Right lobe of liver (tissue), 4 donors: ENCODE measurements around the gene EDEM3.

Experiments
- POLR2A ChIP-seq: fragments of 450-650 bp; IDR thresholded peaks from one replicate; pipeline ENCODE4 v1.6.1; 2017; ENCODE audit warnings: antibody characterized with exemption, mild to moderate bottlenecking
- TF ChIP-seq, protein P1 (sequence below), 4 donors: fragments of 200-600 bp in 3 of 4; fragments of 450-650 bp in 1 of 4; IDR thresholded peaks; one replicate each; pipeline versions ENCODE4 v1.5.1 to v1.8.0; 2016 to 2022; ENCODE audit warnings: antibody characterized with exemption in 4 of 4, mild to moderate bottlenecking in 2 of 4
- donor health status: DM: no; HTN: no; CAD: no.
- donor health status: DM: no; HTN: no; CAD: no.
- donor health status: DM: no; HTN: yes; CAD: no.

DNA sequence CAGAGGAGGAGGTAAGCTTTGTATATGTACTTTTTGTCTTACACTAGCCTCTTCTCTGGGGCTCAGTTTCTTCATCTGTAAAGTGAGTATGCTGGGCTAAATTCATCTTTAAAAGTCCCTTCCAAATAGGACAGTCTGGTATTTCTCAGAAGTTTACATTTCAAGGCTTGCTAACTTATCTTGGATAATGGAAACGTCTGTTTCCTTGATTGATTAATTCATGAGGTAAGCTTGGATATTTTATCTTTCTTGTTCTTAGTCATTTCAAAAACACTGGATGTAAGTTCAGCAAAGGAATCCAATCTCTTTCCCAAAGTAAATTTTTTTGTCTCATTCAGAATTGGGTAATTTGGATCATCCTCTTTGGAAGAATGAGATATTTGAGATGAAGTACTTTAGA, 111.0 kb downstream of the EDEM3 start:
- TF ChIP-seq, protein P1, sequence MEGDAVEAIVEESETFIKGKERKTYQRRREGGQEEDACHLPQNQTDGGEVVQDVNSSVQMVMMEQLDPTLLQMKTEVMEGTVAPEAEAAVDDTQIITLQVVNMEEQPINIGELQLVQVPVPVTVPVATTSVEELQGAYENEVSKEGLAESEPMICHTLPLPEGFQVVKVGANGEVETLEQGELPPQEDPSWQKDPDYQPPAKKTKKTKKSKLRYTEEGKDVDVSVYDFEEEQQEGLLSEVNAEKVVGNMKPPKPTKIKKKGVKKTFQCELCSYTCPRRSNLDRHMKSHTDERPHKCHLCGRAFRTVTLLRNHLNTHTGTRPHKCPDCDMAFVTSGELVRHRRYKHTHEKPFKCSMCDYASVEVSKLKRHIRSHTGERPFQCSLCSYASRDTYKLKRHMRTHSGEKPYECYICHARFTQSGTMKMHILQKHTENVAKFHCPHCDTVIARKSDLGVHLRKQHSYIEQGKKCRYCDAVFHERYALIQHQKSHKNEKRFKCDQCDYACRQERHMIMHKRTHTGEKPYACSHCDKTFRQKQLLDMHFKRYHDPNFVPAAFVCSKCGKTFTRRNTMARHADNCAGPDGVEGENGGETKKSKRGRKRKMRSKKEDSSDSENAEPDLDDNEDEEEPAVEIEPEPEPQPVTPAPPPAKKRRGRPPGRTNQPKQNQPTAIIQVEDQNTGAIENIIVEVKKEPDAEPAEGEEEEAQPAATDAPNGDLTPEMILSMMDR (IDR thresholded peaks at IDR 0.05) = no peak
- TF ChIP-seq POLR2A = no peak
